B cell (primary cell): ENCODE data around the gene QKI. TPM values are rescaled to one million over a fixed set of nuclear protein-coding genes. Genes with fewer than 3 reads are reported as not detected.

Experiments
- ATAC-seq: fragments of 200-7000 bp; cut with Tn5 transposase; one replicate; pipeline ENCODE4 v1.10.0; 2021; ENCODE audit warnings: low read depth, mild to moderate bottlenecking, moderate number of reproducible peaks, moderate library complexity
- CTCF ChIA-PET: fragments of 350-600 bp; sonication (Branson Sonifier 250); formaldehyde crosslinking; loops from one replicate; lab custom pipeline; 2021; ENCODE audit warnings: antibody characterized with exemption, inconsistent platforms; lab: Charles Lee
- POLR2A ChIA-PET: fragments of 350-600 bp; sonication (Branson Sonifier 250); formaldehyde crosslinking; loops from one replicate; lab custom pipeline; 2021; ENCODE audit warnings: antibody characterized with exemption; lab: Charles Lee
- DNase-seq: peaks from one replicate; pipeline ENCODE4 v3.0.0; 2013
- H2AFZ ChIP-seq: 2 replicates; pipeline ENCODE4 v1.6.1; 2012; ENCODE audit warnings: mild to moderate bottlenecking, low read depth, low read length; ENCODE audit not compliant: insufficient read depth, poor library complexity, severe bottlenecking
- H3K27ac ChIP-seq, 2 donors: 1 replicate in 1 of 2; 2 replicates in 1 of 2; pipeline ENCODE4 v1.5.1; 2012 to 2013; ENCODE audit warnings: low read length in 2 of 2, mild to moderate bottlenecking in 2 of 2, moderate library complexity in 1 of 2
- H3K27me3 ChIP-seq, 4 experiments: fragments of 200-600 bp in 1 of 4; sonication (generic) in 1 of 4; replicated peaks in 1 of 4; 1 replicate in 2 of 4; 2 replicates in 2 of 4; pipeline versions ENCODE4 v1.6.1 to v1.7.0; 2013 to 2016; ENCODE audit warnings: low read length in 3 of 4, mild to moderate bottlenecking in 2 of 4, mixed read lengths in 1 of 4, moderate library complexity in 1 of 4; ENCODE audit not compliant: insufficient read depth in 4 of 4, control insufficient read depth in 3 of 4; ENCODE audit errors: control extremely low read depth in 1 of 4
- H3K36me3 ChIP-seq, 2 experiments: replicated peaks in 1 of 2; 1 replicate in 1 of 2; 2 replicates in 1 of 2; pipeline versions ENCODE4 v1.6.1 to v1.7.1; 2013; ENCODE audit warnings: low read length in 1 of 2; ENCODE audit not compliant: insufficient read depth in 2 of 2, control insufficient read depth in 1 of 2; ENCODE audit errors: control extremely low read depth in 1 of 2, extremely low read depth in 1 of 2
- H3K4me1 ChIP-seq, 2 donors: fragments of 200-600 bp in 1 of 2; sonication (generic) in 1 of 2; 1 replicate in 1 of 2; 2 replicates in 1 of 2; pipeline versions ENCODE4 v1.5.1 to v1.6.1; 2013 to 2017; ENCODE audit warnings: low read length in 2 of 2; ENCODE audit not compliant: control insufficient read depth in 2 of 2, insufficient read depth in 2 of 2
- H3K4me2 ChIP-seq: replicated peaks from 2 replicates; pipeline ENCODE3; 2012; ENCODE audit warnings: mild to moderate bottlenecking, low read depth, low read length; ENCODE audit not compliant: poor library complexity, severe bottlenecking
- H3K4me3 ChIP-seq, 5 experiments: fragments of 200-600 bp in 1 of 5; sonication (generic) in 1 of 5; 1 replicate in 3 of 5; 2 replicates in 2 of 5; pipeline versions ENCODE4 v1.5.1 to v1.7.0; 2011 to 2016; ENCODE audit warnings: low read length in 4 of 5, mild to moderate bottlenecking in 4 of 5, low read depth in 2 of 5, control low read depth in 1 of 5, moderate library complexity in 1 of 5; ENCODE audit not compliant: insufficient read depth in 1 of 5; ENCODE audit errors: control extremely low read depth in 1 of 5, extremely low read depth in 1 of 5
- H3K79me2 ChIP-seq: fragments of 200-600 bp; sonication (generic); one replicate; pipeline ENCODE4 v1.6.0; 2016; ENCODE audit warnings: low read length; ENCODE audit not compliant: control insufficient read depth, insufficient read depth
- H3K9ac ChIP-seq: fragments of 200-600 bp; sonication (generic); 2 replicates; pipeline ENCODE4 v1.6.1; 2017; ENCODE audit warnings: mild to moderate bottlenecking, low read length, moderate library complexity
- H3K9me3 ChIP-seq, 3 donors: one replicate each; pipeline versions ENCODE4 v1.6.1 to v1.7.1; 2013; ENCODE audit warnings: low read length in 2 of 3; ENCODE audit not compliant: control insufficient read depth in 2 of 3, insufficient read depth in 1 of 3; ENCODE audit errors: control extremely low read depth in 1 of 3
- H4K20me1 ChIP-seq: 2 replicates; pipeline ENCODE4 v1.6.0; 2012; ENCODE audit warnings: mild to moderate bottlenecking, low read length; ENCODE audit not compliant: insufficient read depth, control insufficient read depth, poor library complexity, severe bottlenecking
- H3K27ac Mint-ChIP-seq: one replicate; pipeline ENCODE4 v1.8.0; 2021; ENCODE audit warnings: mixed read lengths
- H3K27me3 Mint-ChIP-seq: one replicate; pipeline ENCODE4 v1.8.0; 2021; ENCODE audit warnings: mixed read lengths
- H3K4me1 Mint-ChIP-seq: one replicate; pipeline ENCODE4 v1.8.0; 2021; ENCODE audit warnings: mixed read lengths
- H3K4me3 Mint-ChIP-seq: one replicate; pipeline ENCODE4 v1.8.0; 2021; ENCODE audit warnings: mixed read lengths
- H3K9me3 Mint-ChIP-seq: one replicate; pipeline ENCODE4 v1.8.0; 2022; ENCODE audit warnings: mixed read lengths; ENCODE audit not compliant: insufficient read depth
- EZH2 ChIP-seq: IDR thresholded peaks from 2 replicates; pipeline ENCODE4 v1.6.1; 2012; ENCODE audit warnings: borderline replicate concordance, low read depth, mild to moderate bottlenecking, moderate library complexity, low read length; ENCODE audit not compliant: insufficient read depth, poor library complexity, severe bottlenecking
- WGBS: methylation state at CpG from one replicate; pipeline ENCODE4 v1.1.5; 2013; ENCODE audit warnings: missing lambda C conversion rate; ENCODE audit not compliant: insufficient coverage; 5-methylcytosine and 5-hydroxymethylcytosine counted together
- intact Hi-C: fragments of 100-400 bp; cut with micrococcal nuclease; formaldehyde crosslinking; loops from one replicate; pipeline ENCODE4 v1.10.0; 2022
- polyA plus RNA-seq: library from polyadenylated mRNA; depleted of rRNA; stranded (reverse); fragments of >200 nt; gene quantifications from 2 replicates; pipeline ENCODE4 v1.2.3, GENCODE V29; 2012
- total RNA-seq, 2 donors: library from RNA; stranded (reverse); fragments of 120-200 nt in 1 of 2; gene quantifications; 1 replicate in 1 of 2; 2 replicates in 1 of 2; pipeline versions ENCODE4 v1.2.3 to v1.2.4, GENCODE V29; 2013 to 2022
- TF ChIP-seq, protein P1 (sequence below): fragments of 200-600 bp; IDR thresholded peaks from one replicate; pipeline ENCODE4 v1.8.0; 2022; ENCODE audit warnings: antibody characterized with exemption, mild to moderate bottlenecking

The QKI gene
- total and polyA plus RNA-seq, 2 donors (not counting 1 experiment from before 2014, with no cell fraction given), result 38.8 to 79.5 TPM

DNA sequence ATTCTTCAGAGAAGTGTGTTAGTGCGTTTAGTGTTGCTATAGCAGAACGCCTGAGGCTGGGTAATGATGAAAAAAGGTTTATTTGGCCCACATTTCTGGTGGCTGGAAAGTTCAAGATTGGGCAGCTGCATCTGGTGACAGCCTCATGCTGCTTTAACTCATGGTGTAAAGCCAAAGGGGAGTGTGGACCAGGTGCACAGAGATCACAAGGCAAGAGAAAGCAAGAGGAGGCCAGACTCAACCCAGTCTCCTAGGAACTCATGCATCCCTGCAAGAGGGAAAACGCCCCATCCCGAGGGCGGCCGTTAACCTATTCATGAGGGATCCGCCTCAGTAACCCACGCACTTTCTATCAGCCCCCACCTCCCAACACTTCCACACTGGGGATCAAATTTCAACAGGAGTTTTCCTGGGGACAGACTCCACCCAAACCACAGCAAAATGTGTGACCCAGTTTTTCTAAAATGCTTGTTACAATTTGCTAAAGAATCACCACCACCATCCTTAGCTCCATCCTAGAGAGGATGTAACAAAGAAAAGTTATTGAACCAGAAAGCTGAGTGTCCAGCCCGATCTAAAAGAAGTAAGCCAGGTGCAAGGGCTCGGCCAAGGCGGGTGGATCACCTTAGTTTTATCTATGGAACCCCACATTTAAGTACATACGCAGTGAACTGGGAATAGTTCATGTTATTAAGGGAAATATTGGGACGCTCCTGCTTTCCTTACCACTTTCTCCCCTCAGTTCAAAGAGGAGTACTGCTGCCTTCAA, 164.8 kb downstream of the QKI start:
- Histone ChIP-seq H3K36me3 (peaks cover 2 to 5% of the 10 kb centered on the region in 2 experiments), H3K4me2 (no peak overlapping the region), H3K27me3 (no peaks in the 10 kb centered on the region), H3K27ac (no peak overlapping the region), H3K9me3 (no peaks in the 10 kb centered on the region), H2AFZ (no peak overlapping the region), H3K4me3 (no peak overlapping the region), H3K4me1 (no peaks in the 10 kb centered on the region), H3K9ac (no peak overlapping the region), H4K20me1 (no peaks in the 10 kb centered on the region), H3K79me2 (no peaks in the 10 kb centered on the region)
- TF ChIP-seq, protein P1, sequence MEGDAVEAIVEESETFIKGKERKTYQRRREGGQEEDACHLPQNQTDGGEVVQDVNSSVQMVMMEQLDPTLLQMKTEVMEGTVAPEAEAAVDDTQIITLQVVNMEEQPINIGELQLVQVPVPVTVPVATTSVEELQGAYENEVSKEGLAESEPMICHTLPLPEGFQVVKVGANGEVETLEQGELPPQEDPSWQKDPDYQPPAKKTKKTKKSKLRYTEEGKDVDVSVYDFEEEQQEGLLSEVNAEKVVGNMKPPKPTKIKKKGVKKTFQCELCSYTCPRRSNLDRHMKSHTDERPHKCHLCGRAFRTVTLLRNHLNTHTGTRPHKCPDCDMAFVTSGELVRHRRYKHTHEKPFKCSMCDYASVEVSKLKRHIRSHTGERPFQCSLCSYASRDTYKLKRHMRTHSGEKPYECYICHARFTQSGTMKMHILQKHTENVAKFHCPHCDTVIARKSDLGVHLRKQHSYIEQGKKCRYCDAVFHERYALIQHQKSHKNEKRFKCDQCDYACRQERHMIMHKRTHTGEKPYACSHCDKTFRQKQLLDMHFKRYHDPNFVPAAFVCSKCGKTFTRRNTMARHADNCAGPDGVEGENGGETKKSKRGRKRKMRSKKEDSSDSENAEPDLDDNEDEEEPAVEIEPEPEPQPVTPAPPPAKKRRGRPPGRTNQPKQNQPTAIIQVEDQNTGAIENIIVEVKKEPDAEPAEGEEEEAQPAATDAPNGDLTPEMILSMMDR, result no peak
- no peak for TF ChIP-seq EZH2
- CTCF ChIA-PET, result no interaction called here
- no peak overlapping the region for H3K27ac Mint-ChIP-seq
- POLR2A ChIA-PET, result no interaction called here
- ATAC-seq (no peak), DNase-seq (no peak)
- no peaks in the 10 kb centered on the region for H3K27me3 Mint-ChIP-seq
- WGBS, result 54% methylated on average over 8 of the region's 13 CpGs
- H3K4me1 Mint-ChIP-seq, result no peaks in the 10 kb centered on the region
- no peak overlapping the region for H3K4me3 Mint-ChIP-seq
- H3K9me3 Mint-ChIP-seq, result no peaks in the 10 kb centered on the region
- intact Hi-C loops, result no loop called here

DNA sequence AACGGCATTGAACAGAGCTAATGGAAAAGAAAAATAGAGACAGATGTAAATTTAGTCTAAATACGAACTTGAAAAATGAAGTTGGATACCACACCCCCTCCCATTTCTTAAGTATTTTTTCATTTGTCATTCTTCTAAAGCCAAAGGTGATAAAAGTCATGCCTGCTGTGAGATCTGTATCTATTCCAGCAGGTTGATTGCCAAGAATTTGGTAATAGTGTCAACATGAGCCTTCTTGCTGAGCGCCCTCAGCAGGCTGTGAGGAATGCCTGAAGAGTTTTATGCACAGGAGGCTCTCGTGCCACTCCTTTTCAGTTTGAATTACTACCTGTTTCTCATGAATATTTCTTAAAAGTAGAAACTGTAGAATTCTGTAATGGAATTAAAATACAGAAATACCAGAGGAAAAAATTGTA, 165.4 kb downstream of the QKI start:
- POLR2A ChIA-PET, result no interaction called here
- CTCF ChIA-PET, result no interaction called here
- intact Hi-C loops, result no loop called here
- Histone ChIP-seq H3K9ac (no peak overlapping the region), H3K4me3 (no peak overlapping the region), H3K79me2 (no peaks in the 10 kb centered on the region), H3K27ac (no peak overlapping the region), H3K9me3 (no peaks in the 10 kb centered on the region), H3K27me3 (no peaks in the 10 kb centered on the region), H3K36me3 (peaks cover 0 to 4% of the 10 kb centered on the region in 2 experiments), H3K4me2 (no peak overlapping the region), H3K4me1 (no peaks in the 10 kb centered on the region), H4K20me1 (no peaks in the 10 kb centered on the region), H2AFZ (no peak overlapping the region)
- Mint-ChIP-seq H3K9me3 (no peaks in the 10 kb centered on the region), H3K27me3 (no peaks in the 10 kb centered on the region), H3K4me1 (no peaks in the 10 kb centered on the region), H3K27ac (no peak overlapping the region), H3K4me3 (no peak overlapping the region)
- TF ChIP-seq, protein P1, result no peak
- no peak for TF ChIP-seq EZH2
- no CpG with 5 or more reads among the region's 4 CpGs for WGBS
- no peak for DNase-seq
- no peak for ATAC-seq
